HepG2 (cell line): ENCODE measurements around the gene SPACA4. TPM values are rescaled to one million over a fixed set of nuclear protein-coding genes. Genes with fewer than 3 reads are reported as not detected.

Experiments used
- ATAC-seq: fragments of 200-7000 bp; cut with Tn5 transposase; 3 replicates; pipeline ENCODE4 v1.9.1; 2020; ENCODE audit warnings: mild to moderate bottlenecking, moderate library complexity
- BruUV-seq: library from RNA; stranded (reverse); fragments of 400-500 nt; replicated peaks from 2 replicates; lab custom pipeline; 2021; lab: Mats Ljungman, UMichigan
- CTCF ChIA-PET: fragments of 300-600 bp; formaldehyde crosslinking; extraction: SDS; loops from one replicate; lab custom pipeline; 2021; ENCODE audit warnings: low total read pairs, inconsistent platforms, low intra/inter-chr PET ratio; lab: Yijun Ruan, JAX
- POLR2A ChIA-PET: fragments of 350-600 bp; sonication (Branson Sonifier 250); formaldehyde crosslinking; loops from one replicate; lab custom pipeline; 2020; ENCODE audit warnings: antibody characterized with exemption, inconsistent platforms; lab: Yijun Ruan, JAX
- DNase-seq: peaks from one replicate; pipeline ENCODE4 v3.0.0-alpha.2; 2015; ENCODE audit warnings: low spot score
- FAIRE-seq: peaks from 3 replicates; lab custom pipeline; 2011; peaks lifted over from hg19 to GRCh38; lab: Jason Lieb, UNC
- H2AFZ ChIP-seq: one replicate; pipeline ENCODE4 v1.6.1; 2011; ENCODE audit warnings: low read length, inconsistent platforms
- H3K27ac ChIP-seq: fragments of 300-600 bp; 3 replicates; pipeline ENCODE4 v1.8.0; 2011; ENCODE audit warnings: mixed run types, mild to moderate bottlenecking, mixed read lengths, low read length, inconsistent platforms; ENCODE audit not compliant: insufficient read depth; ENCODE audit errors: extremely low read length
- H3K27me3 ChIP-seq, 2 experiments: fragments of 200-600 bp in 1 of 2; 2 replicates in 1 of 2; 3 replicates in 1 of 2; pipeline versions ENCODE4 v1.6.0 to v1.8.0; 2011; ENCODE audit warnings: low read length in 2 of 2, mild to moderate bottlenecking in 2 of 2, moderate library complexity in 2 of 2, inconsistent platforms in 1 of 2; ENCODE audit not compliant: insufficient read depth in 2 of 2, control insufficient read depth in 1 of 2
- H3K36me3 ChIP-seq, 2 experiments: fragments of 200-600 bp in 1 of 2; replicated peaks in 1 of 2; 2 replicates in 1 of 2; 3 replicates in 1 of 2; pipeline versions ENCODE4 v1.5.1 to v1.8.0; 2011; ENCODE audit warnings: low read length in 2 of 2, inconsistent platforms in 1 of 2; ENCODE audit not compliant: insufficient read depth in 2 of 2, control insufficient read depth in 1 of 2
- H3K4me1 ChIP-seq: 2 replicates; pipeline ENCODE4 v1.5.1; 2012; ENCODE audit warnings: low read length, inconsistent platforms; ENCODE audit not compliant: insufficient read depth
- H3K4me2 ChIP-seq: 2 replicates; pipeline ENCODE4 v1.6.0; 2011; ENCODE audit warnings: low read depth, low read length, inconsistent platforms
- H3K4me3 ChIP-seq, 3 experiments: fragments of 200-600 bp in 1 of 3; sonication (generic), shearing (Covaris generic) in 1 of 3; replicated peaks in 1 of 3; 2 replicates each; pipeline ENCODE4 v1.5.1; 2011 to 2016; ENCODE audit warnings: low read length in 3 of 3, inconsistent platforms in 2 of 3, low read depth in 2 of 3, mild to moderate bottlenecking in 2 of 3, control low read depth in 1 of 3, mixed read lengths in 1 of 3; ENCODE audit not compliant: insufficient read depth in 1 of 3
- H3K79me2 ChIP-seq: one replicate; pipeline ENCODE4 v1.6.1; 2011; ENCODE audit warnings: low read length, inconsistent platforms; ENCODE audit not compliant: insufficient read depth
- H3K9ac ChIP-seq: 2 replicates; pipeline ENCODE4 v1.6.0; 2011; ENCODE audit warnings: mild to moderate bottlenecking, low read depth, low read length, inconsistent platforms; ENCODE audit not compliant: insufficient read depth
- H3K9me3 ChIP-seq: 2 replicates; pipeline ENCODE4 v1.5.1; 2012; ENCODE audit warnings: mild to moderate bottlenecking, low read length
- H4K20me1 ChIP-seq: 2 replicates; pipeline ENCODE4 v1.6.0; 2011; ENCODE audit warnings: inconsistent platforms, mild to moderate bottlenecking, low read length, moderate library complexity; ENCODE audit not compliant: insufficient read depth
- ARID4A ChIP-seq: sonication (generic); formaldehyde crosslinking; IDR thresholded peaks from 2 replicates; pipeline ENCODE4 v1.5.0; 2020; ENCODE audit warnings: mild to moderate bottlenecking, missing genetic modification reagents, borderline replicate concordance
- EHMT2 ChIP-seq: fragments of 200-600 bp; sonication (generic); IDR thresholded peaks from 2 replicates; pipeline ENCODE4 v1.7.0; 2017; ENCODE audit warnings: antibody characterized with exemption, low read depth, low read length, borderline replicate concordance
- GTF2F1 ChIP-seq: fragments of 150-350 bp; IDR thresholded peaks from 2 replicates; pipeline ENCODE4 v1.6.1; 2014; ENCODE audit warnings: low read length
- HOXA5 ChIP-seq: sonication (generic); formaldehyde crosslinking; IDR thresholded peaks from 2 replicates; pipeline ENCODE4 v1.4.0; 2020; ENCODE audit warnings: missing genetic modification reagents
- IRF2 ChIP-seq: IDR thresholded peaks from 2 replicates; pipeline ENCODE4 v1.6.1; 2018; ENCODE audit warnings: missing genetic modification reagents, missing compliant biosample characterization
- JUND ChIP-seq: sonication (generic); formaldehyde crosslinking; IDR thresholded peaks from 2 replicates; pipeline ENCODE4 v1.8.0; 2022; ENCODE audit warnings: mild to moderate bottlenecking, missing genetic modification reagents
- KLF16 ChIP-seq, 2 experiments: sonication (generic) in 1 of 2; formaldehyde crosslinking in 1 of 2; IDR thresholded peaks; 2 replicates each; pipeline versions ENCODE4 v1.6.1 to v1.8.0; 2016 to 2023; ENCODE audit warnings: missing genetic modification reagents in 2 of 2, missing compliant biosample characterization in 1 of 2
- KLF9 ChIP-seq: IDR thresholded peaks from 2 replicates; pipeline ENCODE4 v1.6.1; 2016; ENCODE audit warnings: low read depth
- MAZ ChIP-seq, 2 experiments: sonication (generic) in 1 of 2; formaldehyde crosslinking in 1 of 2; IDR thresholded peaks; 2 replicates each; pipeline versions ENCODE4 v1.5.0 to v1.6.1; 2012 to 2020; ENCODE audit warnings: low read depth in 2 of 2, mild to moderate bottlenecking in 2 of 2, borderline replicate concordance in 1 of 2, improper control_type of control experiment in 1 of 2, low read length in 1 of 2, missing genetic modification reagents in 1 of 2, moderate library complexity in 1 of 2
- NFIC ChIP-seq: IDR thresholded peaks from 2 replicates; pipeline ENCODE4 v1.6.1; 2012; ENCODE audit warnings: mild to moderate bottlenecking, low read length, inconsistent platforms
- NR2F2 ChIP-seq: IDR thresholded peaks from 2 replicates; pipeline ENCODE4 v1.6.1; 2012; ENCODE audit warnings: low read depth, inconsistent platforms, borderline replicate concordance
- SETDB1 ChIP-seq: sonication (generic); formaldehyde crosslinking; IDR thresholded peaks from 2 replicates; pipeline ENCODE4 v1.5.1; 2020; ENCODE audit warnings: missing genetic modification reagents, mild to moderate bottlenecking, borderline replicate concordance
- ZFP82 ChIP-seq: sonication (generic); formaldehyde crosslinking; IDR thresholded peaks from 2 replicates; pipeline ENCODE4 v1.5.1; 2020; ENCODE audit warnings: mild to moderate bottlenecking, missing genetic modification reagents, borderline replicate concordance
- ZNF317 ChIP-seq: sonication (generic); formaldehyde crosslinking; IDR thresholded peaks from 2 replicates; pipeline ENCODE4 v1.5.0; 2020; ENCODE audit warnings: mild to moderate bottlenecking, missing genetic modification reagents
- WGBS: methylation state at CpG from one replicate; pipeline ENCODE4 v1.1.6; 2017; ENCODE audit warnings: low lambda C conversion rate; 5-methylcytosine and 5-hydroxymethylcytosine counted together
- in situ Hi-C: cut with HindIII; loops from 2 replicates; pipeline ENCODE4 v1.10.0; 2017; ENCODE audit warnings: low pct_unique_long_range_greater_than_20kb; ENCODE audit not compliant: extremely low pct_ligation_motif_present
- intact Hi-C: fragments of 100-400 bp; cut with micrococcal nuclease; formaldehyde crosslinking; loops from one replicate; pipeline ENCODE4 v1.10.0; 2022; ENCODE audit not compliant: unreplicated experiment
- polyA plus RNA-seq, 8 experiments: library from polyadenylated mRNA; depleted of rRNA in 3 of 8; stranded (reverse) in 7 of 8; unstranded in 1 of 8; fragments of >200 nt; fragmentation: Illumina TruSeq in 4 of 8; extraction: Trizol in 4 of 8; gene quantifications; 2 replicates each; pipeline versions ENCODE4 v1.2.1 to v1.2.3, GENCODE V29; 2011 to 2016; ENCODE audit warnings: low read depth in 4 of 8, missing spikeins in 1 of 8, mixed read lengths in 1 of 8; ENCODE audit not compliant: insufficient read depth in 1 of 8
- total RNA-seq, 5 experiments: library from RNA; depleted of rRNA; stranded (reverse); fragments of >200 nt; fragmentation: Illumina TruSeq; extraction: Trizol; gene quantifications; 2 replicates each; pipeline ENCODE4 v1.2.3, GENCODE V29; 2016; ENCODE audit warnings: low read depth in 1 of 5

Gene SPACA4
- total and polyA plus RNA-seq, 2 of the 13 experiments (the other 11 are each of a cell fraction or from before 2014, with no cell fraction given), result not detected

GRCh38 chr19:48578891-48579290 lies 27.7 kb upstream of the SPACA4 start:
- Histone ChIP-seq H3K9me3 (no peaks in the 10 kb centered on the region), H3K9ac (no peak overlapping the region), H3K4me3 (no peak overlapping the region)
- TF ChIP-seq IRF2 (CRISPR knock-in tag) (no peak), GTF2F1 (no peak), ZFP82 (CRISPR knock-in tag) (no peak), HOXA5 (no peak), MAZ (IDR thresholded peaks at IDR 0.05; ENCODE audit: borderline replicate concordance, low read depth, low read length) (no peak), MAZ (CRISPR knock-in tag; IDR thresholded peaks at IDR 0.05; ENCODE audit: low read depth) (no peak), JUND (no peak), ARID4A (CRISPR knock-in tag) (no peak), SETDB1 (CRISPR knock-in tag) (no peak), NR2F2 (no peak), EHMT2 (no peak), ZNF317 (CRISPR knock-in tag) (no peak), KLF9 (CRISPR knock-in tag) (no peak), NFIC (no peak), KLF16 (CRISPR knock-in tag; IDR thresholded peaks at IDR 0.05) (no peak)
- TF ChIP-seq, all 625 proteins: peak for 0
- ATAC-seq (no peak), FAIRE-seq (no peak), DNase-seq (no peak)
- intact Hi-C loops, result no loop called here
- peaks cover 23% of the 10 kb centered on the region for H3K4me1 ChIP-seq
- BruUV-seq, result no TSS peak
- H3K36me3 ChIP-seq, result no peaks in the 10 kb centered on the region
- no peaks in the 10 kb centered on the region for H4K20me1 ChIP-seq
- 22% methylated on average over 3 of the region's 3 CpGs for WGBS
- no peak overlapping the region for H2AFZ ChIP-seq
- in situ Hi-C loops, result no loop called here
- no peaks in the 10 kb centered on the region; a peak in 1 of 5 replicates for H3K27me3 ChIP-seq
- no peak overlapping the region for H3K27ac ChIP-seq
- POLR2A ChIA-PET, result interaction anchor here (1.2 kb wide), 1 partner anchor 77 kb away, joined by 3 read pairs; no protein-coding TSS in a partner anchor
- H3K4me2 ChIP-seq, result no peak overlapping the region
- CTCF ChIA-PET, result no interaction called here
- H3K79me2 ChIP-seq, result no peaks in the 10 kb centered on the region
